NCI-H2029 treated with DMSO at 0.1 percent for 48 hours (cell line): Measurements from ENCODE around the gene MAN2B2.

Experiments used
- DNase-seq: peaks from one replicate; lab custom pipeline; 2025; lab: John Stamatoyannopoulos, UW

The MAN2B2 gene

GRCh38 chr4:6595897-6596537, 21.0 kb downstream of the MAN2B2 start:
- no peak for DNase-seq

- no peak for DNase-seq
These were observed 22.0 kb downstream of the MAN2B2 start for GRCh38 chr4:6596948-6597347.

DNA sequence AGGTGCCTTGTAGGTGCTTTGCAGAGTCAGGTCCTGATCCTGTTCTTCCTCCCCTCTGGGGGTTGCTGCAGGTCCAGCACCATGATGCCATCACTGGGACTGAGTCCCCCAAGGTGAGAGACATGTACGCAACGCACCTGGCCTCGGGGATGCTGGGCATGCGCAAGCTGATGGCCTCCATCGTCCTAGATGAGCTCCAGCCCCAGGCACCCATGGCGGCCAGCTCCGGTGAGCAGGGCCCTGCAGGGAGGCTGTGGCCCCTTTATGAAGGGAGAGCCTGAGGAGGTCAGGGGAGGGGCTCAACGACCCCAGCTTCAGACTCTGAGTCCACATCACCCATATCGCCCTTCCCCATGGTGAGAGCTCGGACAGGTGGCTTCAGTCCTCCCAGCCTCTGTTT, 23.1 kb downstream of the MAN2B2 start:
- no peak for DNase-seq

DNA sequence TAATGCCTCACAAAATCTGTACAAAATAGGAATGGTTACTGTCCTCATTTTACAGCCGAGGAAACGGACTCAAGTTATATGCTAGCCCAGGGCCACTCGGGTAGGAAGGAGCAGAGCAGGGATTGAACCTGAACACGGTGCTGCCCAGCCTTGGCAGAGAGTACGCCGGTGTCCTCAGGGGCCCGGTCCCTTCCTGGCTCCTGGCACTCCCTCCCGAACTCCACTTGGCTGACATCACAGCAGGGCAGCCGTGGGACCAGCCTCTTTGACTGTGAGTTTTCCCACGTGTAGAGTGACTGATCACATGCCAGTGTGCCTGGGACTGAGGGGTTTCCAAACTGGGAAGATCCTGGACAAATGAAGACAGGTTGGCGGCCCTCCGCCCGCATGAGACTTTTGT, 23.7 kb downstream of the MAN2B2 start:
- no peak for DNase-seq

GRCh38 chr4:6601661-6602250, 26.8 kb downstream of the MAN2B2 start:
- no peak for DNase-seq

- no peak for DNase-seq
These were observed 27.3 kb downstream of the MAN2B2 start for GRCh38 chr4:6602289-6602688.

- no peak for DNase-seq
These were observed 28.1 kb downstream of the MAN2B2 start for GRCh38 chr4:6603128-6603527.

DNA sequence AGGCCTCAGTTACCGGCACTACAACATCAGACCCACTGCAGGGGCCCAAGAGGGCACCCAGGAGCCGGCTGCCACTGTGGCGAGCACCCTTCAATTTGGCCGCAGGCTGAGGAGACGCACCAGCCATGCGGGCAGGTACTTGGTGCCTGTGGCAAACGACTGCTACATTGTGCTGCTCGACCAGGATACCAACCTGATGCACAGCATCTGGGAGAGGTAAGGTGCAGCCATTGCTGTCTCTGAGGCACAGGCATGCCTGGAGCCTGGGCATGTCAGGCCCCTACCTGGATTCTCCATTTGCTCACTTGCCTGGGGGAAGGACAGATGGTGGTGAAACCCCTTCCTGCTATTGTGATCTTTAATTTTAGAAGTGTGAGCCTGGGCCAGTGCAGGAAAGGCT, 30.1 kb downstream of the MAN2B2 start:
- DNase-seq: no peak

DNA sequence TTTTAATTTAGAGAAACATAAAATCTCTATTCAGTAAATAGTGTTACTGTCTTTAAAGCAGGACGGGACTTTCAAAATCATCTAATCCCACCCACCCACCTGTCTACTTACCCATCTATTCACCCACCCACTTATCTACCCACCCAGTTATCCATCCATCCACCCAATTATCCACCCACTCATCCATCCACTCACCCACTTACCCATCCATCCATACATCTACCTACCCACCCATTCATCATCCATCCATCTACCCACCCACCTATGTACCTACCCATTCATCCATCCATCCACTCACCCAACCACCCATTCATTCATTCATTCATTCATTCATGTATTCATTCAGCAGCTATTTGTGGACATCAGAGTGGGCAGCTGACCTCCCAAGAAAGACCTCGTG, 30.6 kb downstream of the MAN2B2 start:
- DNase-seq: no peak

- DNase-seq: no peak
These were observed 31.7 kb downstream of the MAN2B2 start for GRCh38 chr4:6606465-6607235.

- no peak for DNase-seq
These were observed 32.5 kb downstream of the MAN2B2 start for GRCh38 chr4:6607368-6608055.

DNA sequence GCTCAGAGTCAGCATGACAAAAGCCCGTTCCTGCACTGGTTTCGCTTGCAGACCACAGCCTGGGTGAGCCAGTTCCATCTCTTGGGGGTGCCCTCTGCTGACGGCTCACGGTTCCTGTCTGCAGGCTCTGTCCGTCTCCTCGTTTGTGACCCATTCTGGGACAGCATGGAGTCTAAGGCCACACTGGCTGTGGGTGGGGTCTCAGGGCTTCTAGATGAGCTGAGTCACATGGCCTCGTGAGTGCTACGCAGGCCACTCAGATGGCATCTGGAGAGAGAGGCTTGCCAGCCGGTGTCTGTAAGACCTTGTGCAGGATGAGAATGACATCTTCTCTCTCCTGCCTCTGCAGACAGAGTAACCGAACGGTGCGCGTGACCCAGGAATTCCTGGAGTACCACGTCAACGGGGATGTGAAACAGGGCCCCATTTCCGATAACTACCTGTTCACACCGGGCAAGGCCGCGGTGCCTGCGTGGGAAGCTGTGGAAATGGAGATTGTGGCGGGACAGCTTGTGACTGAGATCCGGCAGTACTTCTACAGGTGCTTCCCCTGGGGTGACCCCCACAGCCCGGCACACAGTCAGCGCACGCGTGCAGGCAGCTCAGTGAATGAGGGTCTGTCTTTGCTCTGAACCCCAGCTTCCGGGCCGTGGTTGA, 33.9 kb downstream of the MAN2B2 start:
- DNase-seq: no peak

- DNase-seq: no peak
These were observed 34.6 kb downstream of the MAN2B2 start for GRCh38 chr4:6609415-6610079.

DNA sequence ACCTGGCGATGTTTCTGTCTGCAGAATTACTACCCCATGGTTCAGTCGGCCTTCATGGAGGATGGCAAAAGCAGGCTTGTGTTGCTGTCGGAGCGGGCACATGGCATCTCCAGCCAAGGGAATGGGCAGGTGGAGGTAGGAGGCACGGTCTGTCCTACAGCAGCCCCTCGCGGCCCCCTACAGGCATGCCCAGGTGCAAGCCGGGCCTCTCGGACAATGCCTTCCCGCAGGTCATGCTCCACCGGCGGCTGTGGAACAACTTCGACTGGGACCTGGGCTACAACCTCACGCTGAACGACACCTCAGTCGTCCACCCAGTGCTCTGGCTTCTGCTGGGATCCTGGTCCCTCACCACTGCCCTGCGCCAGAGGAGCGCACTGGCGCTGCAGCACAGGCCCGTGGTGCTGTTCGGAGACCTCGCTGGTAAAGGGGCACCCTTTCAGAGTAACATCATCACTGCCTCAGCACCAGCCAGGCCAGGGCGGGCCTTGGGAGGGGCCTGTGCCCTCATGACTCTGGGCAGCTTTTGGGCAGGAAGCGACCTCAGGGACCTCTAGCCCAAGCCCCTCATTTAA, 36.0 kb downstream of the MAN2B2 start:
- DNase-seq: no peak

DNA sequence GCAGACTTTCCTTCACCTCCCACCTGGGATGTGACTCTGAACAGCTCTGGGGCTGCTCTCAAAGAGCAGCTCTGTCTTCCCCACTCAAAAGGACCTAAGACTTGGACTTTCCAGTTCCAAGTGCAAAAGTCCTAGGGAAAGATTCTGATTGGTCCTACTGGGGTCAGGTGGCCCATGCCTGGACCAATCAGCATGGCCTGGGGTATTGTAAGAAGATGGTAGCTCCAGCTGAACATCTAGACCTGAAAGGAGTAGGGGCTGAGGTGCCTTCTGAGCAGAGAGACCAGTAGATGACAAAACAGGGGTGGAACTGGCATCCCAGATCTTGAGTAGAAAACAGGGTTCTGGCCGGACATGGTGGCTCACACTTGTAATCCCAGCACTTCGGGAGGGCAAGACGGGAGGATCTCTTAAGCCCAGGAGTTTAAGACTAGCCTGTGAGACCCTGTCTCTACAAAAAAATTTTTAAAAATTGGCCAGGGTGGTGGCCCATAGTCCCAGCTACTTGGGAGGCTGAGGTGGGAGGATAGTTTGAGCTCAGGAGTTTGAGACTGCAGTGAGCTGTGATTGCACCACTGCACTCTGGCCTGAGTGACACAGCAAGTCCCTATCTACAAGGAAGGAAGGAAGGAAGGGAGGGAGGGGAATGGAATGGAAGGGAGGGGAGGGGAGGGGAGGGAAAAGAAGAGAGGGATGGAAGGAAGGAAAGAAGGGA, 38.1 kb downstream of the MAN2B2 start:
- no peak for DNase-seq

- DNase-seq: no peak
These were observed 39.0 kb downstream of the MAN2B2 start for GRCh38 chr4:6613676-6614651.

DNA sequence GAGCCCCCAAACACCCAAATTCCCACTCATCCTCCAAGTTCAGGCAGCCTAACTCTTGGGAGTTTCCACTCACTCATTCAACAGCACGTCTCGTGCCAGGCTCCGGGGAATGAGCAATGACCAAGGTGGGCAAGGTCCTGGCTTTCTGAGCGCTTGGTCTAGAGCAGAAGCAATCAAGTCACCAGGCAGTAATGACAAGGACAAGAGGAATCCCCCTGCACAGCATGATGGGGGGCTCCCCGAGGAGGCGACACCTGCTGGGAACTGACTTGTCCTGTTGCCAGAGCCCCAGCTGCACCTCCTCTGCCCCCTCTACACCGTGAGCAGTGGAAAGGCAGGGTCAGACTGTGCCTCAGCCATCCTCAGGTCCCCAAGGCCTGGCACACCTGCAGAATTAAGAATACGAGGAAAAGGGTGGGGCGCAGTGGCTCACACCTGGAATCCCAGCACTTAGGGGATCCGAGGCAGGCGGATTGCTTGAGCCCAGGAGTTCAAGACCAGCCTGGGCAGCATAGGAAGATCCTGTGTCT, 39.8 kb downstream of the MAN2B2 start:
- no peak for DNase-seq

- DNase-seq: no peak
These were observed 41.4 kb downstream of the MAN2B2 start for GRCh38 chr4:6616087-6616995.
